22Rv1 (cell line): ENCODE results near the gene SLC23A2.

Experiments
- CTCF ChIP-seq: fragments of 450-650 bp; IDR thresholded peaks from 2 replicates; pipeline ENCODE4 v1.5.1; 2017; ENCODE audit warnings: mild to moderate bottlenecking
- ZFX ChIP-seq: fragments of 450-650 bp; IDR thresholded peaks from 2 replicates; pipeline ENCODE4 v1.6.1; 2017; ENCODE audit warnings: antibody characterized with exemption, borderline replicate concordance

- no peak for TF ChIP-seq CTCF
- TF ChIP-seq ZFX: no peak
These were observed 15.7 kb downstream of the SLC23A2 start for GRCh38 chr20:4985658-4986057.
